ENCODE results near the gene LDHD.
"Not testable (repeated sequence)": the region's sequence is repeated elsewhere in the genome, so short reads cannot be mapped to it uniquely, and the experiment has no call there.

Gene LDHD

GRCh38 chr16:75099075-75099667 lies 17.4 kb downstream of the LDHD start:
- no peak for FAIRE-seq

- no peak for FAIRE-seq
These were observed 18.4 kb downstream of the LDHD start for GRCh38 chr16:75097941-75098901.

- FAIRE-seq = no peak
These were observed 19.3 kb downstream of the LDHD start for GRCh38 chr16:75097191-75097761.

GRCh38 chr16:75096656-75097055 lies 19.9 kb downstream of the LDHD start:
- no peak for FAIRE-seq

- FAIRE-seq = no peak
These were observed 21.4 kb downstream of the LDHD start for GRCh38 chr16:75095204-75095621.

GRCh38 chr16:75093598-75094540 lies 22.7 kb downstream of the LDHD start:
- FAIRE-seq = no peak

GRCh38 chr16:75092777-75093176 lies 23.8 kb downstream of the LDHD start:
- FAIRE-seq = no peak

GRCh38 chr16:75091619-75092018 lies 25.0 kb downstream of the LDHD start:
- not testable (repeated sequence) for FAIRE-seq

GRCh38 chr16:75090899-75091298 lies 25.7 kb downstream of the LDHD start:
- FAIRE-seq = not testable (repeated sequence)

GRCh38 chr16:75089486-75090202 lies 26.9 kb downstream of the LDHD start:
- FAIRE-seq = no peak

GRCh38 chr16:75088934-75089333 lies 27.6 kb downstream of the LDHD start:
- FAIRE-seq = no peak

GRCh38 chr16:75088216-75088615 lies 28.4 kb downstream of the LDHD start:
- FAIRE-seq = no peak

- no peak for FAIRE-seq
These were observed 29.1 kb downstream of the LDHD start for GRCh38 chr16:75087375-75087979.

GRCh38 chr16:75086688-75087374 lies 29.7 kb downstream of the LDHD start:
- FAIRE-seq = no peak

GRCh38 chr16:75086281-75086680 lies 30.3 kb downstream of the LDHD start:
- no peak for FAIRE-seq

GRCh38 chr16:75085556-75085955 lies 31.0 kb downstream of the LDHD start:
- FAIRE-seq = no peak

GRCh38 chr16:75083813-75084212 lies 32.8 kb downstream of the LDHD start:
- no peak for FAIRE-seq

GRCh38 chr16:75081179-75081859 lies 35.3 kb downstream of the LDHD start:
- FAIRE-seq = no peak

- FAIRE-seq = no peak
These were observed 36.2 kb downstream of the LDHD start for GRCh38 chr16:75080205-75081029.

Measured in islet of Langerhans (tissue), 1 donor.